HL-60 (cell line): Measurements from ENCODE around the gene HSDL2.

ENCODE experiments used
- DNase-seq, 2 experiments: peaks; one replicate each; pipeline ENCODE4 v3.0.0-alpha.2; 2010 to 2020; ENCODE audit warnings: low read depth in 1 of 2, low spot score in 1 of 2
- H3K27ac ChIP-seq: fragments of 250-450 bp; sonication (Bioruptor Pico); replicated peaks from 2 replicates; pipeline ENCODE4 v1.5.1; 2020; ENCODE audit warnings: mild to moderate bottlenecking, moderate library complexity
- H3K27me3 ChIP-seq: fragments of 250-450 bp; sonication (Bioruptor Pico); 2 replicates; pipeline ENCODE4 v1.5.1; 2021; ENCODE audit warnings: mild to moderate bottlenecking, moderate library complexity; ENCODE audit not compliant: insufficient read depth, poor library complexity, severe bottlenecking
- H3K4me3 ChIP-seq: replicated peaks from 2 replicates; pipeline ENCODE4 v1.5.1; 2011; ENCODE audit warnings: mild to moderate bottlenecking, control low read depth, low read length; ENCODE audit not compliant: insufficient read depth
- CTCF ChIP-seq: IDR thresholded peaks from one replicate; pipeline ENCODE4 v1.5.1; 2011; ENCODE audit warnings: low read length, control low read depth, inconsistent platforms; ENCODE audit not compliant: insufficient read depth
- GABPA ChIP-seq: IDR thresholded peaks from 2 replicates; pipeline ENCODE4 v1.6.1; 2012; ENCODE audit warnings: low read depth
- POLR2AphosphoS5 ChIP-seq: IDR thresholded peaks from 2 replicates; pipeline ENCODE4 v1.6.1; 2012; ENCODE audit warnings: low read depth
- REST ChIP-seq: IDR thresholded peaks from 2 replicates; pipeline ENCODE4 v1.6.1; 2012; ENCODE audit warnings: low read depth; ENCODE audit not compliant: insufficient replicate concordance
- SPI1 ChIP-seq: IDR thresholded peaks from 2 replicates; pipeline ENCODE4 v1.6.1; 2012; ENCODE audit warnings: low read depth, mild to moderate bottlenecking, borderline replicate concordance

HSDL2 gene

GRCh38 chr9:112516769-112517168, 136.9 kb downstream of the HSDL2 start:
- DNase-seq, result no peak
- no peak for TF ChIP-seq POLR2AphosphoS5
- no peak for TF ChIP-seq CTCF
- TF ChIP-seq REST, result no peak
- no peak for TF ChIP-seq SPI1
- no peak for TF ChIP-seq GABPA

GRCh38 chr9:112520069-112520468, 140.2 kb downstream of the HSDL2 start:
- Histone ChIP-seq H3K27ac (no peak overlapping the region), H3K27me3 (no peaks in the 10 kb centered on the region), H3K4me3 (no peak overlapping the region)
- TF ChIP-seq POLR2AphosphoS5 (no peak), SPI1 (no peak), GABPA (no peak), CTCF (no peak), REST (no peak)
- no peak for DNase-seq

More at GRCh38 chr9:112516769-112517168, 136.9 kb downstream of the HSDL2 start:
- Histone ChIP-seq H3K4me3 (no peak overlapping the region), H3K27ac (no peak overlapping the region), H3K27me3 (no peaks in the 10 kb centered on the region)

GRCh38 chr9:112520656-112521055, 140.7 kb downstream of the HSDL2 start:
- no peak overlapping the region for H3K27ac ChIP-seq
- DNase-seq, result no peak
- TF ChIP-seq CTCF (no peak), REST (no peak), SPI1 (no peak), GABPA (no peak), POLR2AphosphoS5 (no peak)

More at GRCh38 chr9:112520656-112521055, 140.7 kb downstream of the HSDL2 start:
- no peak overlapping the region for H3K4me3 ChIP-seq
- H3K27me3 ChIP-seq, result no peaks in the 10 kb centered on the region
